ENCODE data around the gene RIPK1. TPM values are rescaled to one million over a fixed set of nuclear protein-coding genes. Genes with fewer than 3 reads are reported as not detected.

The RIPK1 gene
- total RNA-seq, 1 donor from 2014 or later, result 14.3 TPM

GRCh38 chr6:3085074-3085473, 16.8 kb downstream of the RIPK1 start:
- DNase-seq, result no peak

GRCh38 chr6:3086282-3086946, 18.1 kb downstream of the RIPK1 start:
- no peak for DNase-seq

- DNase-seq, result no peak
Measured at GRCh38 chr6:3088446-3088845, 20.2 kb downstream of the RIPK1 start.

DNA sequence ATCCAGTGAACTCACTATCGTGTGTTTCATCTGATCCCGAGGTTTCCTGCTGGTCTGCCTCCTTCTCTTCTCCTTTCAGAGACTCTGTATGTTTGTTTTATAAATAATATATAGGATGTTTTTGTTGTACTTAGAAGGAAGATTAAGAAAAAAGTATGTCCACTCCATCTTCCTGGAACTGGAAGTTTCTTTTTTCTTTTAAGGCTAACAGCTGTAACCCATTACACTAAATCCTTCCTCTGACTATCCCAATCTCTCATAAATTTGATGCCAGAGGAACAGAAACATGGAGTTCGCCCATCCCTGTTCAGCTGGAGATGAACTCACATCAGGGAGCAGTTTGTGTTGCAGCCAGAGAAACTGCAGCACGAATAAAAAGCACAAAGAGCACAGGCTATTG, 20.7 kb downstream of the RIPK1 start:
- DNase-seq, result peak; percentile 72

DNA sequence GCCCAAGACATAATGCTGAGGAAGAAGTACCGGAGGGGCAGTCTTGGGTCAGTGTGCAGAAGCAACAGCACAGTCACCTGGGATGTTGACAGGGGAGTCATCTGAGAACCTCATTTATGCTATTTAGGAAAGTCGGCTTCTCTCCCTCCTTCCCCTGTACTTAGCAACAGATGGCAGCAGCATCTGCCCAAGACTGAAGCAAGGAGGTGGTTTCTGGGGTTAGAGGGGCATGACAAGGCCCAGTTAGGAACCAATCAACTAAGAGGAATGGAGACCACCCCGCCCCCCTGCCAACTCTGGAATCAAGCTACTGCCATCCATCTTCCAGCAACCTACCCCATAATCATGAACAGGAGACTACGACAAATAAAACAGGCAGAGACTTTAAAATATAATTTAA, 21.7 kb downstream of the RIPK1 start:
- no peak for DNase-seq

- DNase-seq, result no peak
Measured at GRCh38 chr6:3094815-3095214, 26.5 kb downstream of the RIPK1 start.

DNA sequence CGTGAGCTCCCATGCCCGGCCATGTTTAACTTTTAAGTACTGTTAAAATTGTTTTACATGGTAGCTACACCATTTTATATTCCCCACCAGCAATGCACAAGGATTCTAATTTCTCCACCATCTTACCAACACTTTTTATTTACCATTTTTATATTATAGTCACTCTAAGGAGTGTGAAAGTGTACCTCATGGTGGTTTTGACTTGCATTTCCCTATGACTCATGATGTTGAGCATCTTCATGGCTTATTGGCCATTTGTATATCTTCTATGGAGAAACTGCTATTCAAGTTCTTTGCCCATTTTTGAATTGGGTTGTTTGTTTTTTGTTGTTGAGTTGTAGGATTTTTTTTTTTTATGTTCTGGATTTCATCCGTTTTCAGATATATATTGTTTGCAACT, 34.6 kb downstream of the RIPK1 start:
- DNase-seq, result no peak

- no peak for DNase-seq
Measured at GRCh38 chr6:3108746-3109414, 40.6 kb downstream of the RIPK1 start.

DNA sequence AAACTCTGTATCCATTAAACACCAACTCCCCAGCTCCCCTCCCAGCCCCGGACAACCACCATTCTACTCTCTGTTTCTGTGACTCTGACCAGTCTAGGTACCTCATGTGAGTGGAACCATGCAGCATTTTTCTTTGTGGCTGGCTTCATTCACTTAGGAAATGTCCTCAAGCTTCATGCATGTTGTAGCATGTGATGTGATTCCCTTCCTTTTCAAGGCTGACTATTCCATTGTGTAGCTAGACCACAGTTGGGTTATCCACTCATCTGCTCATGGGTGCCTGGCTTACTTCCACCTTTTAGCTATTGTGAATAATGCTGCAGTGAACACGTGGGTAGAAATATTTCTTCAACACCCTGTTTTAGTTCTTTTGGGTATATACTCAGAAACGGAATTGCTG, 41.5 kb downstream of the RIPK1 start:
- no peak for DNase-seq

GRCh38 chr6:3114377-3114776, 46.1 kb downstream of the RIPK1 start:
- DNase-seq, result no peak

DNA sequence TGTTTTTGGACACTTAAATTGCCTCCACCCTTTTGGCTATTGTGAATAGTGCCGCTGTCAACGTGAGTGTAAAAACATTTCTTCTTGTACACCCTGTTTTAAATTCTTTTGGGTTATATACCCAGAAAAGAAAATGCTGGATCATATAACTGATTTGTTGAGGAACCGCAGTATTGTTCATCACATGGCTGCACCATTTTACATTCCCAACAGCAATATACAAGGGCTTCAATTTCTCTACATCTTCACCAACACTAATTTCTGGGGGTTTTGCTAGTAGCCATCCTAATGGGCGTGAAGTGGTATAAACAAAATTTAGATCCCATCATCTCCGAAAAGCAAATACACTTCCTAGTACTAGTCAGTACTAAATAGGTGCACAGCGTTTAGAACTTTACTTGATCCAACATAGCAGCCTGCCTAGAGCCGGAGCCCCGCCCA, 49.6 kb downstream of the RIPK1 start:
- no peak for DNase-seq

GRCh38 chr6:3118353-3119039, 50.2 kb downstream of the RIPK1 start, which contains the start of gene BPHL:
Gene BPHL, plus strand, starts transcription at chr6:3118711. Its CDS starts 30 bp downstream, at chr6:3118741.
- DNase-seq, result peak; percentile 93

DNA sequence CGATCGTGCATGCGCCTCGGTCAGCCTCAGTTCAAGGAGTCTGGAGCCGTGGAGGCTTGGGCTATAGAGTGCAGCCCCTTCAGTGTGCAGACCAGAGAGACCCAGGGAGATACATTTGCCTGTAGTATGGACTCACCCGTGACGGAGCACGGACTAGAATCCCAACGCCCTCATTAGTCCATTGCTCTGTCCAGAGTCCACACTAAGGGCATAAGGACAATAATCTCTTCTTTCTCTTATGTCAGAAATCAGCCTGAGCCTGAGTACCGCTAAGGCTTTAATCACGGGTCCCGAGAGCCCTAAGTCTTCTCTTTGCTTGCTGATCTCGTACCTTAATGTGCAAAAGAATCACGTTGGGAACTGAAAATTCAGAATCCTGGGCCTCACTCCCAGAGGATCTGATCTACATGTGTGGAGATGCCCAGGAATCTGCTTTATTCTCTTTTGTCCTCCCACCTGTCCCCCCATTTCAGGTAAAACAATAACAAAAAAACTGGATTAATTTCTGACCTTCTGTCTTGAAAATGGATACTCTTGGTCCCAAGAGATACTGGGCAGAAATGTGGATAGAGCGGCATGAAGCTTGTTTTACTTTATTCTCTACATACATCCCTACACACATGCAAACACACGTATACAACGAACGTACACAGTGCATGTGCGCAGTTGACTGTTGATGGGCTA, 50.9 kb downstream of the RIPK1 start:
- peak; percentile 59 for DNase-seq

GRCh38 chr6:3120765-3121089, 52.4 kb downstream of the RIPK1 start:
- DNase-seq, result no peak

DNA sequence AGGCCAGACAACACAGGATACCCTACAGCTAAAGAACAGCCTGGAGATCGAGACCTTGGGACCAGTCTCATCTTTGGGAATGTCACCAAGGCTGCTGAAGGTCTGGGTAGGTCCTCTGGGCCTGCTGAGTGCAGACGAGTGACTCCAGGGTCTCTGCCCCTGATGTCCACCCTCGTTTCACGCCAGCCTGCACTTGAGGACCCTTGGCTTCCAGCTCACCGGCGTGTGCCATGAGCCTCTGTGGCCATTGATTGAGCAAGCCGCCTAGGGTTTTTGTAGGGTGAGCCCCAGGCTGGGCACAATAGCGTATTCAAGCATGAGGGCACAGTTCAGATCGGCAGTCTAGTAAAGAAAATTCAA, 54.5 kb downstream of the RIPK1 start:
- DNase-seq, result no peak

GRCh38 chr6:3124667-3125066, 56.4 kb downstream of the RIPK1 start:
- DNase-seq, result no peak

DNA sequence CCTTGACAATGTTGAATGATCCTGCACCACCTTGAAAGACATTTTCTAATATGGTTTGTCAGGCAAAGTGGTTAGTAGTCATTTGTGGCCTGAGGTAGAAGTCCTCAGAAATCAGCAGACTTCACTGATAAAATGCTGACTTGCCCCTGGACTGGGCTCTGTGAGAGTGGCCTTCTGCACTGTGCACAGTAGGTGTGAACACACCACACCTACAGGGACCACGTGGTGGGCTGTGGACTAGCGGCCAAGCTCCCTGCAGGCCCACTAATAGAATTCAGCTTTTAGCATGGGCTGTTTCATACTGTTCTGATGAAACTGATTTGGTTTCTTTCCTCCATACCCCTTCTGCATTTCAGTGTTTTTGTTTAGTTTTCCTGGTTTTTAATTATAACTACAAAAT, 57.5 kb downstream of the RIPK1 start:
- DNase-seq, result no peak

- DNase-seq, result no peak
Measured at GRCh38 chr6:3128356-3129108, 60.2 kb downstream of the RIPK1 start.

DNA sequence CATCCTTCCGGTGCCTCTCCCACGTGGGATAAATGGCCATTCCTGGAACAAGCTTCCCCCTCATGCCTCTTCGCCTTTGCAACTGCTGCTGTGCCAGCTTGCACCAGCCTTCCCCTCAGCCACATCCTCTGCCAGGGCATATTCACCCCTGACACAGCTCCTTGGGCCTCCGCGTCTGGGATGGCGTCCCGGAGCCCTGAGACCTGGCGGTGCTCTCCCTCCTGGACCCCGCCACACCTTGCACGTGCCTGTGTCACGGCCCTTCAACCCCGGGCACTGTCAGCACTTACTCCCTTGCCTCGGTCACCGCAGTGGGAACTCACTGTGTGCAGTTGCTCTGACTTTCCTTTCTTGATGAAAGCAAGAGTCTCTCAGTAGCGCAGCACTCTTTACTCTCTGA, 63.4 kb downstream of the RIPK1 start:
- no peak for DNase-seq

DNA sequence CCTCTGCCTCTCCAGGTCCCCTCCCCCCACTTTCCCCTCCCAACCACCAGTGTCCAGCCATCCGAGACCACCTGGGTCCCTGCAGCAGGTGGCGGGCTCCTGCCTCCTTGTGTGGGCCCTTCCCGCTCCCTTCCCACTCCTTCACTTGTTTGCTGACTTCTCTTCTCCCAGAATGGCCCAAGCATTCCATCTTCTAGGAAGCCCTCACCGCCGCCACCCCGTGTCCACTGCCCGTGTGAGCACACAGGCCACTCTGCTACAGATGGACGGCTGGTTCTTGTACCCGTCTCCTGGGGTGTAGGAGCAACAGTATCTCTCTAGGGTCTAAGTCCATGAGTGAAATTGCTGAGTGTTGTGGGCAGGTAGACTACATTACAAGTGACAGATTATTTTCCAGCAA, 65.2 kb downstream of the RIPK1 start:
- DNase-seq, result no peak

DNA sequence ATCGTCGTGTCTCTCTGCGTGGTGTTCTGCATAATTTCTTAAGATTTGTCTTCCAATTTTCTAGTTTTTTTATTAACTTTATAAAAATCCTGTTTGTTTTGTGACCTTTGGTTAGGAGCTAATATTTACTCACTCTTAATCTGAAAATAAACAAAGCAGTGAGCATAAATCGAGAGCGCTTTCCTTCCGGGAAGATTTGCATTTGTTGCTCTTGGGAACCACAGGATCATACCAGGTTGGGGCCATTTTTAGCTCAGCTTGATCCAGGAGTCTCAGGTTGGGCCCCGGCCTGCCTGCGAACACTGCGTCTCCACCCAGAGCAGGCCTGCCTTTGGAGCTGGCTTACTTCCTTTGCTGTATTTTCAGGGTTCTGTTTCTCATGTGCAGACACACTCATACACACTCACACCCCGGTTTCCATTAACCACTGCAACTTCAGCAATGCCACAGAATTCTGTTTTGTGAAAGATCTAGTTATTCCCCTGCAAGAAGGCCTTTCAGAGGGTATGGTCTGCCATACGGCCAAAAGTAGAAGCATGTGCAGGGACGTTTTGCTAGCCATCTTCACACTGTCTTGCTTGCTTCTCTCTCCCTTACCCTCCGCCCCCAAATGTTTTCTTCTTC, 67.5 kb downstream of the RIPK1 start:
- DNase-seq, result no peak

Data from skin of body (tissue), 2 donors.